ENCODE results near the gene YAP1.

YAP1 gene

GRCh38 chr11:102171101-102171500 lies 60.9 kb downstream of the YAP1 start:
- CTCF ChIA-PET = interaction anchor here (0.6 kb wide), 1 partner anchor 37 kb away, joined by 3 read pairs; no protein-coding TSS in a partner anchor

DNA sequence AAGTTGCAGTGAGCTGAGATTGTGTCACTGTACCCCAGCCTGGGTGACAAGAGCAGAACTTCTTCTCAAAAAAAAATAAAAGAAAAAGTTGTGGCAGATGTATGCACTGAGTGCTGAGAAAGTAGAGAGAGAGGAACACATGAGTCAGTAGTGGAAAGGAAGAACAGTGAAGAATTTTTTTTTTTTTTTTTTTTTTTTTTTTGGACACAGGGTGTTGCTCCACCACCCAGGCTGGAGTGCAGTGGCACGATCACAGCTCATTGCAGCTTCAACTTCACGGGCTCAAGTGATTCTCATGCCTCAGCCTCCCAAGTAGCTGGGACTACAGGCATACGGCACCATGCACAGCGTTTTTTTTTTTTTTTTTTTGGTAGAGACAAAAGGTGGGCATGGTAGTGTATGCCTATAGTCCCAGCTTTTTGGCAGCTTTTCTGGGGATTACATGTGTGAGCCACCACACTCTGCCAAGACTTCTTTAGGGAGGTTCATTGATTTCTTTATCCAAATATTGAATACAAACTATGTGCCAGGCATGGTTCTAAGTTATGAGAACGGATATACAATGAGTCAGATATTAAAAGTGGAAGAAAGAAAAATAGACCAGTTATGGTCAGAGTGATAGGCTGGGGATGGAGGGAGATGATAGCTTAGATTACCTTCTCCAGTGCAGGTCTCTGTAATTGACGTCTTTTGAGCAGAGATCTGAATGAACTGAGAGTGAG lies 62.0 kb downstream of the YAP1 start:
- H3K9me3 ChIP-seq (ENCODE audit: control insufficient read depth, insufficient read depth, low read depth, low read length) = no peaks in the 10 kb centered on the region
- TF ChIP-seq ZNF707 (tag by site-specific recombination; IDR thresholded peaks at IDR 0.05) (no peak), PRDM1 (tag by site-specific recombination; IDR thresholded peaks at IDR 0.05) (no peak), ZSCAN30 (tag by site-specific recombination; IDR thresholded peaks at IDR 0.05) (no peak), ZNF544 (tag by site-specific recombination; IDR thresholded peaks at IDR 0.05) (no peak), ZNF138 (tag by site-specific recombination; IDR thresholded peaks at IDR 0.05; ENCODE audit: borderline replicate concordance) (no peak), TCF7L2 (IDR thresholded peaks at IDR 0.05; ENCODE audit: borderline replicate concordance, low read depth, low read length) (no peak)
- ChIA-PET POLR2A (no interaction called here), CTCF (interaction anchor here (0.6 kb wide), 1 partner anchor 728 kb away, joined by 3 read pairs; no protein-coding TSS in a partner anchor)
- peaks cover 0 to 9% of the 10 kb centered on the region in 2 experiments; a peak in 1 of 3 replicates for H3K36me3 ChIP-seq (ENCODE audit: control insufficient read depth in 2 of 2, insufficient read depth in 1 of 2, low read length in 2 of 2)
- no peak overlapping the region for H3K27ac ChIP-seq (ENCODE audit: extremely low read depth, low read depth, low read length)
- no peaks in the 10 kb centered on the region for H3K4me1 ChIP-seq (ENCODE audit: control insufficient read depth, insufficient read depth, low read length)
- H3K4me3 ChIP-seq (ENCODE audit: low read depth, low read length) = no peak overlapping the region

More at GRCh38 chr11:102171101-102171500, 60.9 kb downstream of the YAP1 start:
- POLR2A ChIA-PET = no interaction called here
- Histone ChIP-seq H3K4me1 (ENCODE audit: control insufficient read depth, insufficient read depth, low read length) (no peaks in the 10 kb centered on the region), H3K27ac (ENCODE audit: extremely low read depth, low read depth, low read length) (no peak overlapping the region), H3K9me3 (ENCODE audit: control insufficient read depth, insufficient read depth, low read depth, low read length) (no peaks in the 10 kb centered on the region), H3K4me3 (ENCODE audit: low read depth, low read length) (no peak overlapping the region), H3K36me3 (ENCODE audit: control insufficient read depth in 2 of 2, insufficient read depth in 1 of 2, low read length in 2 of 2) (peaks cover 0 to 9% of the 10 kb centered on the region in 2 experiments; a peak in 1 of 3 replicates)
- TF ChIP-seq ZNF677 (tag by site-specific recombination; IDR thresholded peaks at IDR 0.05) (no peak), ZNF133 (tag by site-specific recombination; IDR thresholded peaks at IDR 0.05) (no peak), IKZF3 (tag by site-specific recombination; IDR thresholded peaks at IDR 0.05) (no peak), ZNF248 (tag by site-specific recombination; IDR thresholded peaks at IDR 0.05) (no peak), ZNF48 (tag by site-specific recombination; IDR thresholded peaks at IDR 0.05) (no peak), PATZ1 (tag by site-specific recombination; IDR thresholded peaks at IDR 0.05) (no peak), ZBTB20 (tag by site-specific recombination; IDR thresholded peaks at IDR 0.05) (no peak), SETDB1 (IDR thresholded peaks at IDR 0.05; ENCODE audit: insufficient read length, low read length) (no peak), ZNF776 (tag by site-specific recombination; IDR thresholded peaks at IDR 0.05; ENCODE audit: borderline replicate concordance) (no peak), ZNF843 (tag by site-specific recombination; IDR thresholded peaks at IDR 0.05) (no peak)

DNA sequence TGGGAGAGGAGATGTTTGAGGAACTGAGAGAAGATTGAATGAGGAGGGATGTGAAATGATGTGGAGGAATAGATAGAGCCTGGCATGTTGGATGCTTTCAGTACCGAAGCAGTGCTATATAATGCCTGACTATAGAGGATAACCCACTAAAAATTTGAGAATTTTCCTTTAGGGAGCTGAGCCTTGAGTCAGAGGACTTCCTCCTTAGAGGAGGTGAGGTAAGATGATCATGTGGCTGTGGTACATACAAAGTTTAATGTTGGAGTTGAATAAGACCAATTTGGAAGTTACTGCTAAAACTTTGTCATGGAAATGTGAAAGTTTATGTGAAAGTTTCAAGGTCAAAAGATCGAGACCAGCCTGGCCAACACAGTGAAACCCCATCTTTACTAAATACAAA lies 66.9 kb downstream of the YAP1 start:
- CTCF ChIA-PET = interaction anchor here (0.7 kb wide), 1 partner anchor 26 kb away, joined by 3 read pairs; no protein-coding TSS in a partner anchor
- H3K4me3 ChIP-seq (ENCODE audit: low read depth, low read length) = no peak overlapping the region
- no peaks in the 10 kb centered on the region for H3K9me3 ChIP-seq (ENCODE audit: control insufficient read depth, insufficient read depth, low read depth, low read length)
- H3K4me1 ChIP-seq (ENCODE audit: control insufficient read depth, insufficient read depth, low read length) = no peaks in the 10 kb centered on the region
- POLR2A ChIA-PET = no interaction called here
- peaks cover 0 to 16% of the 10 kb centered on the region in 2 experiments; a peak in 2 of 3 replicates for H3K36me3 ChIP-seq (ENCODE audit: control insufficient read depth in 2 of 2, insufficient read depth in 1 of 2, low read length in 2 of 2)
- no peak overlapping the region for H3K27ac ChIP-seq (ENCODE audit: extremely low read depth, low read depth, low read length)
- no peak for TF ChIP-seq ZNF311 (tag by site-specific recombination; IDR thresholded peaks at IDR 0.05; ENCODE audit: borderline replicate concordance)
- no peak for TF ChIP-seq ZNF10 (tag by site-specific recombination; IDR thresholded peaks at IDR 0.05)
- no peak for TF ChIP-seq SCRT1 (tag by site-specific recombination; IDR thresholded peaks at IDR 0.05; ENCODE audit: borderline replicate concordance)
- no peak for TF ChIP-seq ZNF768 (tag by site-specific recombination; IDR thresholded peaks at IDR 0.05)
- no peak for TF ChIP-seq SALL2 (tag by site-specific recombination; IDR thresholded peaks at IDR 0.05; ENCODE audit: borderline replicate concordance)
- TF ChIP-seq ZNF214 (tag by site-specific recombination; IDR thresholded peaks at IDR 0.05; ENCODE audit: borderline replicate concordance) = no peak
- no peak for TF ChIP-seq ELK4 (IDR thresholded peaks at IDR 0.05; ENCODE audit: borderline replicate concordance, low read depth, low read length)
- no peak for TF ChIP-seq ZNF169 (tag by site-specific recombination; IDR thresholded peaks at IDR 0.05)
- no peak for TF ChIP-seq ZNF248 (tag by site-specific recombination; IDR thresholded peaks at IDR 0.05)
- no peak for TF ChIP-seq ZNF654 (tag by site-specific recombination; IDR thresholded peaks at IDR 0.05; ENCODE audit: low read depth)
- no peak for TF ChIP-seq ZNF791 (tag by site-specific recombination; IDR thresholded peaks at IDR 0.05)

All from HEK293 (cell line).